Measurements from ENCODE around the gene ZNF45. TPM values are rescaled to one million over a fixed set of nuclear protein-coding genes. Genes with fewer than 3 reads are reported as not detected.

The ZNF45 gene
- total and polyA plus RNA-seq, 8 donors, result 12.9 to 33.4 (median 31.0) TPM

DNA sequence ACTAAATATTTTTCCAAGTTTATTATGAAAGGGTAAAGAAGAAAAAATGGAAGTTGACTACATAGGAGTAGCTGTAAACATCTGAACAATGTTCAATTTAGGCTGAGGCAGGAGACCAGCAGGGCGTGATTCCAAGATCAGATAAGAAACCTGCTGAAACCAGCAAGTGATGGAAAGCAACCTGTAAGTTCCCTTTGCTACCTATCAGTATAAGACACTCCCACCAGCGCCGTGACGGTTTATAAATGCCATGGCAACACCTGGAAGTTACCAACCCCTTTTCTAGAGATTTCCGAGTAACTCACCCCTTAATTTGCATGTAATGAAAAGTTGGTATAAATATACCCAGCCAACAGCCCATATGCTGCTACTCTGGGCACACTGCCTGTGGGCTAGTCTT, 1.1 kb upstream of the ZNF45 start:
- H3K4me3 ChIP-seq, result no peak overlapping the region
- H3K36me3 ChIP-seq, result peaks cover 0 to 19% of the 10 kb centered on the region in 2 donors
- TF ChIP-seq, protein P1, sequence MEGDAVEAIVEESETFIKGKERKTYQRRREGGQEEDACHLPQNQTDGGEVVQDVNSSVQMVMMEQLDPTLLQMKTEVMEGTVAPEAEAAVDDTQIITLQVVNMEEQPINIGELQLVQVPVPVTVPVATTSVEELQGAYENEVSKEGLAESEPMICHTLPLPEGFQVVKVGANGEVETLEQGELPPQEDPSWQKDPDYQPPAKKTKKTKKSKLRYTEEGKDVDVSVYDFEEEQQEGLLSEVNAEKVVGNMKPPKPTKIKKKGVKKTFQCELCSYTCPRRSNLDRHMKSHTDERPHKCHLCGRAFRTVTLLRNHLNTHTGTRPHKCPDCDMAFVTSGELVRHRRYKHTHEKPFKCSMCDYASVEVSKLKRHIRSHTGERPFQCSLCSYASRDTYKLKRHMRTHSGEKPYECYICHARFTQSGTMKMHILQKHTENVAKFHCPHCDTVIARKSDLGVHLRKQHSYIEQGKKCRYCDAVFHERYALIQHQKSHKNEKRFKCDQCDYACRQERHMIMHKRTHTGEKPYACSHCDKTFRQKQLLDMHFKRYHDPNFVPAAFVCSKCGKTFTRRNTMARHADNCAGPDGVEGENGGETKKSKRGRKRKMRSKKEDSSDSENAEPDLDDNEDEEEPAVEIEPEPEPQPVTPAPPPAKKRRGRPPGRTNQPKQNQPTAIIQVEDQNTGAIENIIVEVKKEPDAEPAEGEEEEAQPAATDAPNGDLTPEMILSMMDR (IDR thresholded peaks at IDR 0.05), result no peak
- H3K9me3 ChIP-seq, result peaks cover 0 to 21% of the 10 kb centered on the region in 2 donors
- H3K27me3 ChIP-seq, result no peaks in the 10 kb centered on the region
- DNase-seq (no peak), ATAC-seq (no peak)
- intact Hi-C loops (cut with DNase I), result no loop called here
- no peak overlapping the region for H3K27ac ChIP-seq
- H3K4me1 ChIP-seq, result peaks cover 8 to 19% of the 10 kb centered on the region in 2 donors

DNA sequence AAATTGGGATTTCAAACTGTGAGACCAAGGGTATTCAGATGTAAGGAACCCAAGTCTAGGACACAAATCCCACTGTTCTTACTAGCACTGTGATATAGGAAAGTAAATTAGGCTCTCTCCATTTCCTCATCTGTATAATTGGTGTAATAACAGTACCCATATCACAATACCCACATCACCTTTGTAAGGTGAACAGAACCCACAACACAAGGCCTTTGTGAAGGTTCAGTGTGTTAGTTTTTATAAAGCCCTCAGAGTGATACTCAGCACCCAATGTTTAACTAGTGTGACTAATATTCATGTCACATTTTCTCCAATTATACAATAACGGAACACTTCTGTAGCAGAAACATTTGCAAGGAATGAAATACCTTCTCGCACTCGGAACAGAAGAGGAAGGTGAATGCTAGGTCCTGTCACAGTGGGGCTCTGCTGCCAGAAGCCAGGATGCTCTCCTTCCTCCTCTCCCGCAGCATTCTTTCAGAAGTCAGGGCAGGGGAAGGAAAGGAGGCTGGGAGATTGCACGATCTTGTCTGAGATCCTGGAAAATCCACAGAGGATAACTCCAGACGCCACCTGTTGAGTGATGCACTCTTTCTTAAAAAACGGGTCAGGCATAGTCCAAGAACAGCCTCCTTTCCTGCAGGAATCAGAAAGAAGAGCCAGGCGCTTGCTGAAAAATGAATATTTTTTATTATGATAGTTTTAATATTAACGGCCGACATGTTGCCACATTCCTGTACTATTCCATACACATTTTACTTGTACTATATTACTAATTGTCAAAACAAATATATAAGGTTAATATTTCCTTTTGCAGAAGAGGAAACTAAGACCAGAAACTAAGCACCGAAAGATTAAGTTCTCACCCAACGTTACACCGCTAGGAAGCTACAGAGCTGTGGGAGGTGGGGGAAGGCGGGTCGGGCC, 762 bp downstream of the ZNF45 start:
- peaks cover 0 to 6% of the 10 kb centered on the region in 2 donors for H3K9me3 ChIP-seq
- intact Hi-C loops (cut with DNase I), result no loop called here
- TF ChIP-seq, protein P1 (IDR thresholded peaks at IDR 0.05), result no peak
- peaks cover 8 to 19% of the 10 kb centered on the region in 2 donors for H3K4me1 ChIP-seq
- peak overlapping the region; percentile 48 to 77 for H3K4me3 ChIP-seq
- H3K27me3 ChIP-seq, result no peaks in the 10 kb centered on the region
- H3K36me3 ChIP-seq, result peaks cover 0 to 38% of the 10 kb centered on the region in 2 donors
- ATAC-seq, result peak; percentile 9
- H3K27ac ChIP-seq, result peak overlapping the region; percentile 71 to 84
- no peak for DNase-seq

DNA sequence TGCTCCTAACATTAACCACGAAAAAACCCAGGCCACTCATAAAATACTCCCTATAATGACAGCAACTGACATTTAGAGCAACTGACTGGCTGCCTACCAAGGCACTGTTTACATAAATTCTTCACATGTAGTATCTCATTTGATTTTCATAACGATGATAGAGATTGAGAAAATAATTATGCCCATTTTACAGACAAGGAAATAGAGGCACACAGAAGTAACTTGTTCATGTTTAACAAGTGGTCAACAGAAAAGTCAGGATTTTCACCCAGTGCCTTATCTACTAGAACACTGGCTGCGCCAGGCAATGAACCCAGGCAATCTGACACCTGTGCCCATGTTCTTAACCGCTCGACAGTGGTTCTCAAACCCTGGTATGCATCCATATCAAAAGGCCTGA, 6.3 kb downstream of the ZNF45 start:
- no peak for DNase-seq

DNA sequence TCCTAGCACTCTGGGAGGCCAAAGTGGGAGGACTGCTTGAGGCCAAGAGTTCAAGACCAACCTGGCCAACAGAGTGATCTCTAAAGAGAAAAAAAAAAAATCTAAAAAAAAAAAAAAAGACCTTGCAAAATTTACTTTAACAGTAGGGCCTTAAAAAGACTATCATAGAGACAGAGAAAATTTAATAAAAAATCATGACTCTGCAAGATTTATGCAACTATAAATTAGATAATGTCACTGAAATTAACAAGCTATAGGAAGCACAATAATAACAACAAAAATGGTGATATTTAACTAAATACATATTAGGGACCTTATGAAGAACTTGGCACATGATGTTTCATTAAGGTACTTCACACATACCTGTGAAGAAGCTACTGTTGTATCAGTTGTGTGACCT, 11.2 kb downstream of the ZNF45 start:
- no peak overlapping the region for H3K4me3 ChIP-seq
- H3K36me3 ChIP-seq, result peaks cover 1 to 100% of the 10 kb centered on the region in 2 donors
- no peaks in the 10 kb centered on the region for H3K4me1 ChIP-seq
- intact Hi-C loops (cut with DNase I), result no loop called here
- ATAC-seq (no peak), DNase-seq (no peak)
- no peak overlapping the region for H3K27ac ChIP-seq
- H3K9me3 ChIP-seq, result peaks cover 0 to 88% of the 10 kb centered on the region in 2 donors
- H3K27me3 ChIP-seq, result no peaks in the 10 kb centered on the region
- TF ChIP-seq, protein P1 (IDR thresholded peaks at IDR 0.05), result no peak

More for the DNA sequence above, 6.3 kb downstream of the ZNF45 start:
- no peaks in the 10 kb centered on the region for H3K27me3 ChIP-seq
- H3K27ac ChIP-seq, result no peak overlapping the region
- H3K9me3 ChIP-seq, result peaks cover 0 to 42% of the 10 kb centered on the region in 2 donors
- TF ChIP-seq, protein P1 (IDR thresholded peaks at IDR 0.05), result no peak
- peaks cover 0 to 4% of the 10 kb centered on the region in 2 donors for H3K4me1 ChIP-seq
- H3K4me3 ChIP-seq, result no peak overlapping the region
- no peak for ATAC-seq
- intact Hi-C loops (cut with DNase I), result no loop called here
- H3K36me3 ChIP-seq, result peaks cover 0 to 93% of the 10 kb centered on the region in 2 donors

DNA sequence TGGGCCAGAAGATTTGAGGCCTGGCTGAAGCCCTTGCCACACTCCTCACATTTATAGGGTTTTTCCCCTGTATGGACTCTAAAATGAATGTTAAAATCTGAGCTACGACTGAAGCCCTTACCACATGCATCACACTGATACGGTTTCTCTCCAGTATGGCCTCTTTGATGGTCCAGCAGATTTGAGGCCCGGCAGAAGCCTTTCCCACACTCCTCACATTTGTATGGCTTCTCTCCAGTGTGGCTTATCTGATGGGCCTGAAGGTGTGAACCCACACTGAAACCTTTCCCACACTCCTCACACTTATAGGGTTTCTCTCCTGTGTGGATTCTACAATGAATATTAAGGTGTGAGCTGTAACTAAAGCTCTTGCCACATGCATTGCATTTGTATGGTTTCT, 21.0 kb downstream of the ZNF45 start:
- peaks cover 6 to 68% of the 10 kb centered on the region in 2 donors for H3K36me3 ChIP-seq
- H3K4me1 ChIP-seq, result no peaks in the 10 kb centered on the region
- DNase-seq (no peak), ATAC-seq (no peak)
- TF ChIP-seq, protein P1 (IDR thresholded peaks at IDR 0.05), result no peak
- H3K27me3 ChIP-seq, result no peaks in the 10 kb centered on the region
- H3K27ac ChIP-seq, result no peak overlapping the region
- intact Hi-C loops (cut with DNase I), result no loop called here
- peaks cover 9 to 99% of the 10 kb centered on the region in 2 donors for H3K9me3 ChIP-seq
- no peak overlapping the region for H3K4me3 ChIP-seq
